Pancreas (tissue), 10 donors: ENCODE measurements around the gene SNX24. TPM values are rescaled to one million over a fixed set of nuclear protein-coding genes. Genes with fewer than 3 reads are reported as not detected.

Experiments
- ATAC-seq, 4 donors: fragments of 200-7000 bp; cut with Tn5 transposase; one replicate each; pipeline versions ENCODE4 v1.8.0 to v1.9.1; 2020; ENCODE audit warnings: mild to moderate bottlenecking in 4 of 4, moderate library complexity in 4 of 4
- DNase-seq, 6 donors: peaks; one replicate each; pipeline ENCODE4 v3.0.0-alpha.2; 2020
- FAIRE-seq: peaks from 2 replicates; lab custom pipeline; 2012; peaks lifted over from hg19 to GRCh38; lab: Jason Lieb, UNC
- H3K27ac ChIP-seq, 4 donors: fragments of 200-600 bp; sonication (generic); 1 replicate in 3 of 4; 2 replicates in 1 of 4; pipeline versions ENCODE4 v1.5.0 to v1.8.0; 2020
- H3K27me3 ChIP-seq, 4 donors: fragments of 200-600 bp; one replicate each; pipeline ENCODE4 v1.8.0; 2021
- H3K36me3 ChIP-seq, 3 donors: fragments of 200-600 bp; sonication (generic) in 1 of 3; one replicate each; pipeline versions ENCODE4 v1.5.0 to v1.8.0; 2020 to 2021
- H3K4me1 ChIP-seq, 3 donors: fragments of 200-600 bp; one replicate each; pipeline ENCODE4 v1.8.0; 2021
- H3K4me3 ChIP-seq, 4 donors: fragments of 200-600 bp; sonication (generic) in 2 of 4; one replicate each; pipeline versions ENCODE4 v1.5.0 to v1.8.0; 2020 to 2021
- H3K9me3 ChIP-seq, 4 donors: fragments of 200-600 bp; one replicate each; pipeline ENCODE4 v1.8.0; 2021
- CTCF ChIP-seq, 4 donors: fragments of 200-600 bp; sonication (generic) in 3 of 4; IDR thresholded peaks; one replicate each; pipeline versions ENCODE4 v1.5.0 to v1.8.0; 2021; ENCODE audit warnings: antibody characterized with exemption in 4 of 4
- WGBS, 2 donors: extraction: QIAGEN DNeasy Blood & Tissue Kit; methylation state at CpG; one replicate each; pipeline ENCODE4 v1.1.7; 2013; 5-methylcytosine and 5-hydroxymethylcytosine counted together
- intact Hi-C, 3 donors: fragments of 100-400 bp; cut with DNase I; formaldehyde crosslinking; loops; one replicate each; pipeline versions ENCODE4 v1.11.1 to v1.14.2; 2022
- polyA plus RNA-seq, 2 donors: library from polyadenylated mRNA; stranded (reverse); fragments of 200-250 nt; gene quantifications; one replicate each; pipeline ENCODE4 v1.2.3, GENCODE V29; 2013
- total RNA-seq, 6 donors: library from RNA; stranded (reverse); fragmentation: NEBNext Ultra II Directional in 4 of 6; extraction: Animal tissue kit (Norgen Biotek cat#: 25700) in 4 of 6; gene quantifications; one replicate each; pipeline versions ENCODE4 v1.2.1 to v1.2.4, GENCODE V29; 2021 to 2023
- donor health status: healthy with polysubstance abuse.
- donor health status: DM: no; HTN: no; CAD: no; lungs with moderate emphysema.
- donor health status: DM: no; HTN: no; CAD: no.
- donor health status: control.
- donor health status: control.
- donor health status: Bipolar disorder and iron deficiency.
- donor health status: DM: yes; HTN: yes; CAD: no.
- donor health status: DM: no; HTN: no; CAD: no.
- donor health status: DM: no; HTN: no; CAD: no.
- donor health status: DM: yes; HTN: yes; CAD: no.

SNX24 gene
- total and polyA plus RNA-seq, 8 donors: 5.2 to 10.0 (median 6.9) TPM

GRCh38 chr5:122842016-122842580 is 3.3 kb upstream of the SNX24 start:
- 74 to 88% methylated on average over 6 of the region's 6 CpGs for WGBS, 2 donors
- DNase-seq (no peak), ATAC-seq (no peak), FAIRE-seq (no peak)
- no peaks in the 10 kb centered on the region for H3K9me3 ChIP-seq
- H3K36me3 ChIP-seq: no peaks in the 10 kb centered on the region
- no peak for TF ChIP-seq CTCF (IDR thresholded peaks at IDR 0.05)
- no peaks in the 10 kb centered on the region for H3K27me3 ChIP-seq
- peaks cover 0 to 6% (median 0%) of the 10 kb centered on the region in 3 donors for H3K4me1 ChIP-seq
- intact Hi-C loops: no loop called here
- H3K4me3 ChIP-seq: no peak overlapping the region
- no peak overlapping the region for H3K27ac ChIP-seq

- intact Hi-C loops: no loop called here
- ATAC-seq: peak; percentile 43 to 64 (median 54)
- no peaks in the 10 kb centered on the region for H3K27me3 ChIP-seq
- peaks cover 0 to 6% (median 0%) of the 10 kb centered on the region in 3 donors for H3K4me1 ChIP-seq
- H3K4me3 ChIP-seq: peak overlapping the region; percentile 83 to 97 (median 92)
- no peak for TF ChIP-seq CTCF (IDR thresholded peaks at IDR 0.05)
- no peaks in the 10 kb centered on the region for H3K9me3 ChIP-seq
- peak overlapping the region; percentile 72 to 91 (median 85) for H3K27ac ChIP-seq
- FAIRE-seq: no peak
- no peaks in the 10 kb centered on the region for H3K36me3 ChIP-seq
- DNase-seq: peak in 3 of 6 donors; percentile 15 to 49 (median 24)
- WGBS, 2 donors: 16 to 18% methylated on average over 22 of the region's 22 CpGs
These were observed 1.1 kb upstream of the SNX24 start for GRCh38 chr5:122844136-122844909.

- H3K36me3 ChIP-seq: no peaks in the 10 kb centered on the region
- DNase-seq: no peak
- ATAC-seq: peak; percentile 16 to 35 (median 28)
- 1% methylated on average over 16 of the region's 16 CpGs for WGBS, 2 donors
- no peaks in the 10 kb centered on the region for H3K27me3 ChIP-seq
- TF ChIP-seq CTCF (IDR thresholded peaks at IDR 0.05): no peak
- no peaks in the 10 kb centered on the region for H3K9me3 ChIP-seq
- intact Hi-C loops: no loop called here
- FAIRE-seq: no peak
- peak overlapping the region; percentile 83 to 97 (median 92) for H3K4me3 ChIP-seq
- H3K4me1 ChIP-seq: peaks cover 0 to 6% (median 0%) of the 10 kb centered on the region in 3 donors
- H3K27ac ChIP-seq: peak overlapping the region; percentile 72 to 91 (median 85)
These were observed 544 bp upstream of the SNX24 start for GRCh38 chr5:122844910-122845228.

GRCh38 chr5:122846051-122846550 is 688 bp downstream of the SNX24 start:
- intact Hi-C loops: no loop called here
- WGBS, 2 donors: 1% methylated on average over 6 of the region's 6 CpGs
- ATAC-seq (peak; percentile 3 to 31 (median 12)), DNase-seq (peak in 1 of 6 donors; percentile 17), FAIRE-seq (no peak)
- Histone ChIP-seq H3K4me1 (peaks cover 0 to 6% (median 0%) of the 10 kb centered on the region in 3 donors), H3K27me3 (no peaks in the 10 kb centered on the region), H3K27ac (peak overlapping the region; percentile 72 to 91 (median 85)), H3K9me3 (no peaks in the 10 kb centered on the region), H3K4me3 (peak overlapping the region; percentile 83 to 97 (median 92)), H3K36me3 (no peaks in the 10 kb centered on the region)
- no peak for TF ChIP-seq CTCF (IDR thresholded peaks at IDR 0.05)
